SK-N-SH (cell line): Measurements from ENCODE around the gene HYAL3. TPM values are rescaled to one million over a fixed set of nuclear protein-coding genes. Genes with fewer than 3 reads are reported as not detected.
A peak's percentile ranks its signal among the peaks of the same experiment; 100 is the strongest.

Experiments used
- CTCF ChIA-PET: fragments of 300-600, 350-600 bp; formaldehyde crosslinking; extraction: SDS; loops from one replicate; lab custom pipeline; 2021; lab: Yijun Ruan, JAX
- POLR2A ChIA-PET: fragments of 350-600 bp; sonication (Branson Sonifier 250); formaldehyde crosslinking; extraction: SDS; loops from one replicate; lab custom pipeline; 2020; ENCODE audit warnings: antibody characterized with exemption, inconsistent platforms; lab: Yijun Ruan, JAX
- DNase-seq: peaks from one replicate; pipeline ENCODE4 v3.0.0; 2012
- H2AFZ ChIP-seq: fragments of 200-600 bp; sonication (generic); 2 replicates; pipeline ENCODE4 v1.8.1; 2016; ENCODE audit warnings: antibody characterized with exemption, mild to moderate bottlenecking, low read depth
- H3F3A ChIP-seq: fragments of 200-600 bp; sonication (generic); replicated peaks from 2 replicates; pipeline ENCODE3; 2016; ENCODE audit warnings: antibody characterized with exemption, mild to moderate bottlenecking; ENCODE audit not compliant: insufficient read depth
- H3K27ac ChIP-seq, 2 experiments: fragments of 200-500 bp in 1 of 2; fragments of 200-600 bp in 1 of 2; sonication (Bioruptor generic) in 1 of 2; sonication (generic), shearing (Covaris generic) in 1 of 2; 2 replicates each; pipeline versions ENCODE4 v1.5.1 to v1.6.1; 2014 to 2016; ENCODE audit warnings: low read depth in 2 of 2, inconsistent platforms in 1 of 2, low read length in 1 of 2, mild to moderate bottlenecking in 1 of 2, mixed read lengths in 1 of 2
- H3K27me3 ChIP-seq: fragments of 200-600 bp; sonication (generic), shearing (Covaris generic); 2 replicates; pipeline ENCODE4 v1.6.1; 2016; ENCODE audit warnings: mixed run types; ENCODE audit not compliant: insufficient read depth
- H3K36me3 ChIP-seq, 2 experiments: fragments of 200-500 bp in 1 of 2; fragments of 200-600 bp in 1 of 2; sonication (Bioruptor generic) in 1 of 2; sonication (generic) in 1 of 2; replicated peaks in 1 of 2; 2 replicates each; pipeline versions ENCODE3 to v1.5.1; 2014 to 2016; ENCODE audit warnings: low read length in 1 of 2, mild to moderate bottlenecking in 1 of 2; ENCODE audit not compliant: insufficient read depth in 2 of 2, control insufficient read depth in 1 of 2
- H3K4me1 ChIP-seq, 2 experiments: fragments of 200-500 bp in 1 of 2; fragments of 200-600 bp in 1 of 2; sonication (Bioruptor generic) in 1 of 2; sonication (generic), shearing (Covaris generic) in 1 of 2; 2 replicates each; pipeline versions ENCODE4 v1.5.1 to v1.6.1; 2014 to 2016; ENCODE audit warnings: low read depth in 1 of 2, low read length in 1 of 2, mixed run types in 1 of 2; ENCODE audit not compliant: insufficient read depth in 2 of 2, control insufficient read depth in 1 of 2
- H3K4me2 ChIP-seq: fragments of 200-600 bp; sonication (generic), shearing (Covaris generic); 2 replicates; pipeline ENCODE4 v1.6.1; 2017; ENCODE audit warnings: mixed run types
- H3K4me3 ChIP-seq, 2 experiments: fragments of 200-500 bp in 1 of 2; fragments of 200-600 bp in 1 of 2; sonication (Bioruptor generic) in 1 of 2; sonication (generic), shearing (Covaris generic) in 1 of 2; 2 replicates each; pipeline versions ENCODE4 v1.5.1 to v1.8.1; 2014 to 2016; ENCODE audit warnings: low read depth in 2 of 2, inconsistent platforms in 1 of 2, low read length in 1 of 2, mild to moderate bottlenecking in 1 of 2, mixed read lengths in 1 of 2, moderate library complexity in 1 of 2
- H3K79me2 ChIP-seq: fragments of 200-600 bp; sonication (generic); 2 replicates; pipeline ENCODE4 v1.8.1; 2017; ENCODE audit warnings: mild to moderate bottlenecking; ENCODE audit not compliant: insufficient read depth
- H3K9ac ChIP-seq: fragments of 200-600 bp; sonication (generic); 2 replicates; pipeline ENCODE4 v1.6.1; 2017; ENCODE audit warnings: mixed run types
- H3K9me2 ChIP-seq: fragments of 200-600 bp; sonication (generic); 2 replicates; pipeline ENCODE4 v1.6.1; 2017; ENCODE audit warnings: mixed run types
- H3K9me3 ChIP-seq: fragments of 200-600 bp; sonication (generic); 2 replicates; pipeline ENCODE4 v1.6.1; 2017; ENCODE audit warnings: mixed run types, mild to moderate bottlenecking, moderate library complexity
- H4K20me1 ChIP-seq: fragments of 200-600 bp; sonication (generic); 2 replicates; pipeline ENCODE4 v1.6.1; 2017; ENCODE audit warnings: mild to moderate bottlenecking, mixed run types; ENCODE audit not compliant: insufficient read depth
- ELF1 ChIP-seq: IDR thresholded peaks from 2 replicates; pipeline ENCODE4 v1.4.0; 2012
- FOSL2 ChIP-seq: IDR thresholded peaks from 2 replicates; pipeline ENCODE4 v1.4.0; 2012; ENCODE audit warnings: low read depth, mild to moderate bottlenecking, moderate library complexity, borderline replicate concordance
- FOXJ3 ChIP-seq: sonication (generic); formaldehyde crosslinking; IDR thresholded peaks from 2 replicates; pipeline ENCODE4 v1.5.1; 2020; ENCODE audit warnings: mild to moderate bottlenecking, missing genetic modification reagents
- FOXM1 ChIP-seq: IDR thresholded peaks from 2 replicates; pipeline ENCODE4 v1.4.0; 2012; ENCODE audit warnings: low read depth, mild to moderate bottlenecking
- JUND ChIP-seq: IDR thresholded peaks from 2 replicates; pipeline ENCODE4 v1.4.0; 2012
- MAX ChIP-seq: IDR thresholded peaks from 2 replicates; pipeline ENCODE4 v1.4.0; 2012; ENCODE audit warnings: low read depth
- MXI1 ChIP-seq: IDR thresholded peaks from 2 replicates; pipeline ENCODE4 v1.6.1; 2012; ENCODE audit warnings: mild to moderate bottlenecking, low read depth, low read length, improper control_type of control experiment
- NFIC ChIP-seq: IDR thresholded peaks from 2 replicates; pipeline ENCODE4 v1.4.0; 2012; ENCODE audit warnings: borderline replicate concordance
- NRF1 ChIP-seq: IDR thresholded peaks from 2 replicates; pipeline ENCODE4 v1.6.1; 2012; ENCODE audit warnings: low read depth, mild to moderate bottlenecking, low read length
- PBX3 ChIP-seq: IDR thresholded peaks from 2 replicates; pipeline ENCODE4; 2012
- RXRA ChIP-seq: IDR thresholded peaks from 2 replicates; pipeline ENCODE4 v1.4.0; 2012; ENCODE audit warnings: low read depth, mild to moderate bottlenecking, borderline replicate concordance
- TCF12 ChIP-seq: IDR thresholded peaks from 2 replicates; pipeline ENCODE4 v1.4.0; 2012
- USF1 ChIP-seq: IDR thresholded peaks from 2 replicates; pipeline ENCODE4 v1.4.0; 2012; ENCODE audit warnings: low read depth, borderline replicate concordance
- whole genome bisulfite sequencing: methylation state at CpG from one replicate; pipeline ENCODE4 v1.1.6; 2017; ENCODE audit warnings: low lambda C conversion rate; 5-methylcytosine and 5-hydroxymethylcytosine counted together
- polyA plus RNA-seq, 3 experiments: library from polyadenylated mRNA; depleted of rRNA; stranded (reverse); fragments of >200 nt; gene quantifications; 2 replicates each; pipeline ENCODE4 v1.2.3, GENCODE V29; 2012
- TF ChIP-seq, protein P1 (sequence below): IDR thresholded peaks from 2 replicates; pipeline ENCODE4 v1.4.0; 2012; ENCODE audit warnings: low read depth, borderline replicate concordance
- TF ChIP-seq, protein P2 (sequence below): fragments of 200-600 bp; sonication (generic); IDR thresholded peaks from 2 replicates; pipeline ENCODE4 v1.6.1; 2017; ENCODE audit warnings: antibody characterized with exemption, mild to moderate bottlenecking, moderate library complexity
- TF ChIP-seq, protein P3 (sequence below): fragments of 150-350 bp; IDR thresholded peaks from 2 replicates; pipeline ENCODE4 v1.6.1; 2017; ENCODE audit warnings: antibody characterized with exemption, low read length, low read depth, borderline replicate concordance

Gene HYAL3
- polyA plus RNA-seq, 1 of the 3 experiments (the other 2 are of a cell fraction) = 7.8 TPM

- Histone ChIP-seq H3K79me2 (peaks cover 100% of the 10 kb centered on the region), H3K9me3 (no peaks in the 10 kb centered on the region), H2AFZ (no peak overlapping the region), H3K27ac (peak overlapping the region in 1 of 2 experiments; percentile 17; a peak in 2 of 4 replicates), H3K4me1 (peaks cover 37 to 46% of the 10 kb centered on the region in 2 experiments; a peak in 3 of 4 replicates), H3K4me2 (no peak overlapping the region), H3F3A (peaks cover 43% of the 10 kb centered on the region), H3K4me3 (no peak overlapping the region), H4K20me1 (peaks cover 91% of the 10 kb centered on the region), H3K9me2 (no peaks in the 10 kb centered on the region), H3K36me3 (peaks cover 0 to 20% of the 10 kb centered on the region in 2 experiments), H3K27me3 (no peaks in the 10 kb centered on the region), H3K9ac (no peak overlapping the region)
- no peak for DNase-seq
- WGBS = 93% methylated on average over 4 of the region's 4 CpGs
- TF ChIP-seq ELF1 = no peak
- ChIA-PET CTCF (interaction anchor here (0.7 to 61.6 kb wide), 9 partner anchors 10 to 122 kb away, joined by 3 to 1375 read pairs (median 4); partner anchors contain the start of genes GNAI2, GNAT1 and IFRD2), POLR2A (interaction anchor here (1.8 kb wide), 1 partner anchor 16 kb away, joined by 4 read pairs; no protein-coding TSS in a partner anchor)
Measured at GRCh38 chr3:50243543-50243895, 55.7 kb downstream of the HYAL3 start.

DNA sequence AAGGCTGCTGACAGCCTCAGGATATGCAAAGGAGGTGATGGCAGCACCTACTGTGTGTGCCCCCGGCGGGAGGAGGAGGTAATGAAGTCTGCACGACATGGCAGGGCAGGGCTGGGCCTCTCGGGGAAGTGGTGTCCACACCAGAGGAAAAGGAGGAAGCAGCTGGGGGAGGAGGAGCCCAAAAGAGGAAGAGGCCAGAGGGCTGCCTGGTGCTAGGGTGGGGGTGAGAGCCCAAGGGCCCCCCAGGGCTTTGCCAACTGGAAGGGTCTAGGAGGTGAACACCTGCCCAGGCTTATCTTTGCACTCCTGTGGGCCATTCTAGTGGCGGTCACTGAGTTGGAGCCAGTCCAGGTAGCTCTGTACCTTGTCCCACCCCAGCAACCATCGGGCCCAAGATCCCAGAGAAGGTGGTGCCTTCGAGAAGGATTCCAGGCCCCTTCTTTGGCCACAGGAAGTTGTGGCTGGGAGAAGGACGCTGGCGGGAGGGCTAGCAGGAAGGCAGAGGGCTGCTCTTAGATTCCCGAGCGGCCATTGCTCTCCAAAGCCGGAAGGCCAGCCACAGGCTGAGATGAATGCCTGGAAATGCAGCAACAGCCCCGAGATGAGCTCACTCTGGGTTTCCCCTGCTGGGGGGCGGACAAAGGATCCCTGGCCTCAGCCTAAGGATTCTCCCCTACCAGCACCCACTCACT, 56.2 kb downstream of the HYAL3 start:
- Histone ChIP-seq H3K36me3 (peaks cover 0 to 20% of the 10 kb centered on the region in 2 experiments), H3K9me2 (no peaks in the 10 kb centered on the region), H3K27ac (peak overlapping the region in 1 of 2 experiments; percentile 17; a peak in 2 of 4 replicates), H4K20me1 (peaks cover 90% of the 10 kb centered on the region), H3K79me2 (peaks cover 100% of the 10 kb centered on the region), H2AFZ (no peak overlapping the region), H3F3A (peaks cover 43% of the 10 kb centered on the region), H3K4me3 (no peak overlapping the region), H3K9me3 (no peaks in the 10 kb centered on the region), H3K4me1 (peaks cover 32 to 48% of the 10 kb centered on the region in 2 experiments; a peak in 3 of 4 replicates), H3K9ac (no peak overlapping the region), H3K27me3 (no peaks in the 10 kb centered on the region), H3K4me2 (no peak overlapping the region)
- ChIA-PET POLR2A (interaction anchor here (1.8 kb wide), 1 partner anchor 16 kb away, joined by 4 read pairs; no protein-coding TSS in a partner anchor), CTCF (interaction anchor here (1.1 to 61.6 kb wide), 7 partner anchors 10 to 120 kb away, joined by 3 to 1375 read pairs (median 8); partner anchors contain the start of genes GNAI2 and GNAT1)
- DNase-seq = no peak
- WGBS = 82% methylated on average over 10 of the region's 14 CpGs
- TF ChIP-seq FOSL2 = no peak
- TF ChIP-seq, protein P1, sequence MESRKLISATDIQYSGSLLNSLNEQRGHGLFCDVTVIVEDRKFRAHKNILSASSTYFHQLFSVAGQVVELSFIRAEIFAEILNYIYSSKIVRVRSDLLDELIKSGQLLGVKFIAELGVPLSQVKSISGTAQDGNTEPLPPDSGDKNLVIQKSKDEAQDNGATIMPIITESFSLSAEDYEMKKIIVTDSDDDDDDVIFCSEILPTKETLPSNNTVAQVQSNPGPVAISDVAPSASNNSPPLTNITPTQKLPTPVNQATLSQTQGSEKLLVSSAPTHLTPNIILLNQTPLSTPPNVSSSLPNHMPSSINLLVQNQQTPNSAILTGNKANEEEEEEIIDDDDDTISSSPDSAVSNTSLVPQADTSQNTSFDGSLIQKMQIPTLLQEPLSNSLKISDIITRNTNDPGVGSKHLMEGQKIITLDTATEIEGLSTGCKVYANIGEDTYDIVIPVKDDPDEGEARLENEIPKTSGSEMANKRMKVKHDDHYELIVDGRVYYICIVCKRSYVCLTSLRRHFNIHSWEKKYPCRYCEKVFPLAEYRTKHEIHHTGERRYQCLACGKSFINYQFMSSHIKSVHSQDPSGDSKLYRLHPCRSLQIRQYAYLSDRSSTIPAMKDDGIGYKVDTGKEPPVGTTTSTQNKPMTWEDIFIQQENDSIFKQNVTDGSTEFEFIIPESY = no peak
- TF ChIP-seq, protein P2, sequence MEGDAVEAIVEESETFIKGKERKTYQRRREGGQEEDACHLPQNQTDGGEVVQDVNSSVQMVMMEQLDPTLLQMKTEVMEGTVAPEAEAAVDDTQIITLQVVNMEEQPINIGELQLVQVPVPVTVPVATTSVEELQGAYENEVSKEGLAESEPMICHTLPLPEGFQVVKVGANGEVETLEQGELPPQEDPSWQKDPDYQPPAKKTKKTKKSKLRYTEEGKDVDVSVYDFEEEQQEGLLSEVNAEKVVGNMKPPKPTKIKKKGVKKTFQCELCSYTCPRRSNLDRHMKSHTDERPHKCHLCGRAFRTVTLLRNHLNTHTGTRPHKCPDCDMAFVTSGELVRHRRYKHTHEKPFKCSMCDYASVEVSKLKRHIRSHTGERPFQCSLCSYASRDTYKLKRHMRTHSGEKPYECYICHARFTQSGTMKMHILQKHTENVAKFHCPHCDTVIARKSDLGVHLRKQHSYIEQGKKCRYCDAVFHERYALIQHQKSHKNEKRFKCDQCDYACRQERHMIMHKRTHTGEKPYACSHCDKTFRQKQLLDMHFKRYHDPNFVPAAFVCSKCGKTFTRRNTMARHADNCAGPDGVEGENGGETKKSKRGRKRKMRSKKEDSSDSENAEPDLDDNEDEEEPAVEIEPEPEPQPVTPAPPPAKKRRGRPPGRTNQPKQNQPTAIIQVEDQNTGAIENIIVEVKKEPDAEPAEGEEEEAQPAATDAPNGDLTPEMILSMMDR = no peak
- no peak for TF ChIP-seq TCF12
- TF ChIP-seq, protein P3, sequence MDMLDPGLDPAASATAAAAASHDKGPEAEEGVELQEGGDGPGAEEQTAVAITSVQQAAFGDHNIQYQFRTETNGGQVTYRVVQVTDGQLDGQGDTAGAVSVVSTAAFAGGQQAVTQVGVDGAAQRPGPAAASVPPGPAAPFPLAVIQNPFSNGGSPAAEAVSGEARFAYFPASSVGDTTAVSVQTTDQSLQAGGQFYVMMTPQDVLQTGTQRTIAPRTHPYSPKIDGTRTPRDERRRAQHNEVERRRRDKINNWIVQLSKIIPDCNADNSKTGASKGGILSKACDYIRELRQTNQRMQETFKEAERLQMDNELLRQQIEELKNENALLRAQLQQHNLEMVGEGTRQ = no peak
- no peak for TF ChIP-seq PBX3
- no peak for TF ChIP-seq RXRA
- TF ChIP-seq MAX = no peak
- no peak for TF ChIP-seq MXI1
- no peak for TF ChIP-seq JUND
- no peak for TF ChIP-seq NFIC
- no peak for TF ChIP-seq FOXJ3 (CRISPR knock-in tag)
- no peak for TF ChIP-seq FOXM1
- no peak for TF ChIP-seq USF1
- TF ChIP-seq NRF1 = no peak
- TF ChIP-seq, all 33 proteins: peak for 0
